T-helper 2 cell treated with Interferon-gamma antibody and Interleukin-4, amounts not matched to agents 5 μg/mL and 100 μg/mL, for 36 hours (primary cell): ENCODE data around the gene WDR7.

Source experiments
- DNase-seq: peaks from one replicate; pipeline ENCODE4 v3.0.0; 2021; ENCODE audit warnings: low spot score
- H3K27ac Mint-ChIP-seq: one replicate; pipeline ENCODE4 v1.8.0; 2021; ENCODE audit warnings: mild to moderate bottlenecking, mixed read lengths
- H3K27me3 Mint-ChIP-seq: one replicate; pipeline ENCODE4 v1.8.0; 2021; ENCODE audit warnings: low read depth, mixed read lengths
- H3K36me3 Mint-ChIP-seq: one replicate; pipeline ENCODE4 v1.8.0; 2021; ENCODE audit warnings: low read depth, mixed read lengths
- H3K4me1 Mint-ChIP-seq: one replicate; pipeline ENCODE4 v1.8.0; 2021; ENCODE audit warnings: low read depth, mixed read lengths
- H3K4me3 Mint-ChIP-seq: one replicate; pipeline ENCODE4 v1.8.0; 2022; ENCODE audit warnings: mild to moderate bottlenecking, moderate library complexity, mixed read lengths
- H3K9me3 Mint-ChIP-seq: one replicate; pipeline ENCODE4 v1.8.0; 2021; ENCODE audit warnings: mixed read lengths

WDR7 gene

GRCh38 chr18:57062844-57063243 lies 411.7 kb downstream of the WDR7 start:
- peaks cover 1% of the 10 kb centered on the region for H3K4me1 Mint-ChIP-seq
- no peaks in the 10 kb centered on the region for H3K36me3 Mint-ChIP-seq
- peaks cover 4% of the 10 kb centered on the region for H3K27me3 Mint-ChIP-seq
- no peak overlapping the region for H3K4me3 Mint-ChIP-seq
- no peaks in the 10 kb centered on the region for H3K9me3 Mint-ChIP-seq
- DNase-seq = no peak
- no peak overlapping the region for H3K27ac Mint-ChIP-seq

DNA sequence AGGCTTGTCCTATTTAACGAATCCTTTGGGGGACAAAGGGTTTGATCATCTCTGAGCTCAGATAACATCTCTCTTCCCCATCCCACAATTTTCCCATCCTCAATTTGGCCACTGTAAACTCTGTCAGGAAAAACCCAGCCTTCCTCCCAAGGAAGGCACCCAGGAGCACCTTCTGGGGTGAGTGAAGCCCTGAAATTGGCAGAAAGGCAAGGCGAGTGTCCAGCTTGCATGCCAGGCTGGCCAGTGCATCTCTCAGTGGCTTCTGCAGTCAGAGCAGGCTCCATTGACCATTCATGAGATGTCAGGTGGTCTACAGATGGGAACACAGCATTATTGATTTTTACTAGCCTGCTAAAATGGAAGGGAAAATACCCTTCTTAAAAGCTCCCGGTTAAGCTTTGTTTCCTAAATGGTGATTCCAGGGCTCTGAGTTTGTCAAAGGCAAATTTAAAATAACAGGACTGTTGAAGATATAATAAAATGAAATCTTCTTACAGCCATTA lies 412.5 kb downstream of the WDR7 start:
- Mint-ChIP-seq H3K4me3 (no peak overlapping the region), H3K4me1 (no peaks in the 10 kb centered on the region), H3K27me3 (no peaks in the 10 kb centered on the region), H3K9me3 (no peaks in the 10 kb centered on the region), H3K36me3 (no peaks in the 10 kb centered on the region), H3K27ac (no peak overlapping the region)
- DNase-seq = no peak

DNA sequence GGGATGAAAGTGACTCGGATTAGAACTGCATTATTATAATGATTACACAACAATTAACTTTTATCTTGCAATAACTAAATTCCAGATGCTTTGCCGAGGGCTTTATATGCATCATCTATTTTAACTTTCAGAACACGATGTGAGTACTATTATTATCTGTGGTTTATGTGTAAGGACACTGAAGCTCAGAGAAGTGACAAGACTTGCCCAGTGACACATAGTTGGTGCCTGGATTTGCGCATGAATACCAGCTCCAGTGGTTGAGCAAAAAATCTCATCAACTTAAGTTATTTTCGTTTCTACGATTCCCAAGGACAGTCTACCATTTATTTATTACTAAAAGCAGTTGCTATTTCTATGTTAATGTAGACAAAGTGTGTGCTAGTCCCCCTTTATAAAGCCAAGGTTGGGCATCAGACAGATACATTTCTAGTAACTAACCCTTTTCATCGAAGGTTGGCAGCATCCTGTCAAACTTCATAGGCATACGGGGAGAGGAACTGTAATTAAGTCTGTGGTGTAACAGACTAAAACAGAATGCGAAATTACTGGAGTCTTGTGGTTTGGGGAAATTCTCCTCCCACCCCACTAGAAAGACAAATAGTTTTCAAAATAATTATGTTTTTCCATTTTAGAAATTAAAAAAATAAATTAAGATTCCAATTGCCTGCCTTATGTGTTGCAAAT lies 422.5 kb downstream of the WDR7 start:
- H3K27ac Mint-ChIP-seq = no peak overlapping the region
- H3K4me1 Mint-ChIP-seq = peaks cover 35% of the 10 kb centered on the region
- no peak for DNase-seq
- peaks cover 9% of the 10 kb centered on the region for H3K27me3 Mint-ChIP-seq
- no peaks in the 10 kb centered on the region for H3K36me3 Mint-ChIP-seq
- no peaks in the 10 kb centered on the region for H3K9me3 Mint-ChIP-seq
- H3K4me3 Mint-ChIP-seq = no peak overlapping the region

- H3K4me3 Mint-ChIP-seq = no peak overlapping the region
- peaks cover 6% of the 10 kb centered on the region for H3K9me3 Mint-ChIP-seq
- no peak for DNase-seq
- peaks cover 9% of the 10 kb centered on the region for H3K27me3 Mint-ChIP-seq
- peaks cover 4% of the 10 kb centered on the region for H3K36me3 Mint-ChIP-seq
- H3K4me1 Mint-ChIP-seq = peaks cover 51% of the 10 kb centered on the region
- no peak overlapping the region for H3K27ac Mint-ChIP-seq
These were observed 424.7 kb downstream of the WDR7 start for GRCh38 chr18:57075716-57076400.

DNA sequence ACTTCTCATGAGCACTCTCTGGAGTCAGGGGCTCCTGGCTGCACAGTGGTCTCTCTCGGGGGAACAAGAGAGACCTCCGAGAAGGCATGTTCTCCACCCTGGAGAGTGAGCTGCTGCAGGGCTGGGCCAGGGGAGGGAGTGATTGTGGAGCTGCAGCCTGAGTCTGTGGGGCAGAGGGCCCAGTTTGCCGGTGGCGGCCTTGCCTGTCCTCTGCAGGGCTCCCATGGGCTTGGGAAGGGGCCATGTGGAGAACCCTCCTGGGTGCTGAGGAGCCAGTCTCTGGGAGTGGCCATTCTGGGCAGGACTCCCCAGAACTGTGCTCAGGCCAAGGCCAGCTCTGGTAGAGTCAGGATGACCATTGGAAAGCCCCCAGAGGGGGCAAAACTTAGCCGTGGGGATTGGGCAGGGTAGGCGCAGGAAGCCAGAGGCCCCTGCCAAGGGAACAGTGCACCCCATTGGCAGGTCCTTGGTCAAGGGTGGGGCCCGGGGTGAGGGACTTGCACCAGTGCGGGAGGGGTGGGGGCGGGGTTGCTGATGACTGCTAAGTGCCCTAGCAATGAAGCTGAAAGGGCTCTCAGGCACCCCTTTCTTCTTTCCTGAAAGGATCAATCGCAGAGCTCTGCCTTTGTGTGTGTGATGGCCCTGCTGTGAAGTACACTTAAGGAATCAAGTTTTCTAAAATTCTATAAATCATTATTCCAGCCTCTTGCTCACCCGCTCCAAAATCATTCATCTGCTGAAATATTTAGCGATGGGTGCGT lies 426.0 kb downstream of the WDR7 start:
- Mint-ChIP-seq H3K36me3 (peaks cover 4% of the 10 kb centered on the region), H3K9me3 (peaks cover 6% of the 10 kb centered on the region), H3K27me3 (peaks cover 6% of the 10 kb centered on the region), H3K4me3 (peak overlapping the region; percentile 66), H3K4me1 (peaks cover 51% of the 10 kb centered on the region), H3K27ac (peak overlapping the region; percentile 76)
- DNase-seq = no peak

DNA sequence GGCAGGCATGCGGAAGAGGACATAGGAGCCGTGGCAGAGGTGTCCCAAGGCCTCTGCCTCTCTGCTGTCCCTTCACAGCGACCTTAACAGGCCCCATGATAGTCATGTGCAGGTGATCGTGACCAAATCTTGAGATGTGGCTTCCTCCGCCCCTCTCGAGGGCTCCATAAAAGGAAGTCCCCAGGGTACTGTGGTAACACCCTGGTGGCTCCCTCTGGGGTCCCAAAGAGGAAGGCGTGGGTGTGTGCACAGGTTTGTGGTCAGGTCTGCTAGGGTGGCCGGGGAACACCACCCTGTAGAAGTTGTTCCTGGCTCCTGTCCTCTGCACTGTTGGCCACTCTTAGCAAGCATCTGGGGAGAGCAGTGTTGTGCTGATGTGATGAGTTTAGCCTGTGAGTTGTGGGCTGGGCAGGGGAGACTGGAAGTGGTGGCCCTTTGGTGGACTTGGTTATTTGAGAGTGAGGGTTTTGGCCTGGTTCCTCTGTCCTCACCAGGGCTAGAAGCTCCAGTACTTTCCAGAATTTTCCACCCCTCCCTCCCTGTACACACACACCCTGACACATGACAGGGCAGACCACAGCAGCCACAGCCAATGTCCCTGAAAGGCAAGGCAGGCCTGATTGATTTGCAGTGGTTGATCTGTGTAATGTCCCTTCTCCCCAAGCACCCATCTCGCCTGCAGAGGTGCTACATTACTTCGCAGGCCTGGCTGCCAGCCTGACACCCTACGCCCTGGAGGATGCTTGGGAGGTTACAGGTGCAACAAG lies 426.8 kb downstream of the WDR7 start:
- Mint-ChIP-seq H3K4me1 (peaks cover 47% of the 10 kb centered on the region), H3K4me3 (peak overlapping the region; percentile 66), H3K27me3 (peaks cover 2% of the 10 kb centered on the region), H3K36me3 (peaks cover 4% of the 10 kb centered on the region), H3K9me3 (peaks cover 13% of the 10 kb centered on the region), H3K27ac (peak overlapping the region; percentile 76)
- DNase-seq = peak; percentile 46

- H3K4me3 Mint-ChIP-seq = no peak overlapping the region
- H3K4me1 Mint-ChIP-seq = peaks cover 45% of the 10 kb centered on the region
- peaks cover 4% of the 10 kb centered on the region for H3K36me3 Mint-ChIP-seq
These were observed 427.5 kb downstream of the WDR7 start for GRCh38 chr18:57078614-57079013.

GRCh38 chr18:57080479-57080878 lies 429.3 kb downstream of the WDR7 start:
- Mint-ChIP-seq H3K27me3 (peaks cover 2% of the 10 kb centered on the region), H3K36me3 (peaks cover 6% of the 10 kb centered on the region), H3K9me3 (peaks cover 31% of the 10 kb centered on the region), H3K4me3 (no peak overlapping the region), H3K4me1 (peaks cover 51% of the 10 kb centered on the region), H3K27ac (no peak overlapping the region)
- DNase-seq = no peak

More at GRCh38 chr18:57078614-57079013, 427.5 kb downstream of the WDR7 start:
- Mint-ChIP-seq H3K27ac (no peak overlapping the region), H3K27me3 (peaks cover 2% of the 10 kb centered on the region), H3K9me3 (peaks cover 19% of the 10 kb centered on the region)
- DNase-seq = no peak

- Mint-ChIP-seq H3K27ac (no peak overlapping the region), H3K4me1 (peaks cover 49% of the 10 kb centered on the region), H3K27me3 (peaks cover 2% of the 10 kb centered on the region), H3K9me3 (peaks cover 31% of the 10 kb centered on the region), H3K4me3 (no peak overlapping the region), H3K36me3 (peaks cover 6% of the 10 kb centered on the region)
- DNase-seq = no peak
These were observed 430.7 kb downstream of the WDR7 start for GRCh38 chr18:57081899-57082298.

- no peak overlapping the region for H3K27ac Mint-ChIP-seq
- no peak overlapping the region for H3K4me3 Mint-ChIP-seq
- peaks cover 6% of the 10 kb centered on the region for H3K36me3 Mint-ChIP-seq
- peaks cover 11% of the 10 kb centered on the region for H3K27me3 Mint-ChIP-seq
- DNase-seq = no peak
- H3K4me1 Mint-ChIP-seq = peaks cover 34% of the 10 kb centered on the region
- peaks cover 31% of the 10 kb centered on the region for H3K9me3 Mint-ChIP-seq
These were observed 432.3 kb downstream of the WDR7 start for GRCh38 chr18:57083485-57083884.

GRCh38 chr18:57084331-57085271 lies 433.4 kb downstream of the WDR7 start:
- H3K27ac Mint-ChIP-seq = peak overlapping the region; percentile 61
- H3K27me3 Mint-ChIP-seq = peaks cover 9% of the 10 kb centered on the region
- H3K4me3 Mint-ChIP-seq = peak overlapping the region; percentile 37

GRCh38 chr18:57085371-57085770 lies 434.2 kb downstream of the WDR7 start:
- Mint-ChIP-seq H3K27ac (no peak overlapping the region), H3K4me3 (no peak overlapping the region), H3K36me3 (peaks cover 4% of the 10 kb centered on the region), H3K9me3 (peaks cover 27% of the 10 kb centered on the region), H3K4me1 (peaks cover 19% of the 10 kb centered on the region), H3K27me3 (peaks cover 12% of the 10 kb centered on the region)
- DNase-seq = no peak

More at GRCh38 chr18:57084331-57085271, 433.4 kb downstream of the WDR7 start:
- Mint-ChIP-seq H3K4me1 (peaks cover 25% of the 10 kb centered on the region), H3K9me3 (peaks cover 31% of the 10 kb centered on the region), H3K36me3 (peaks cover 6% of the 10 kb centered on the region)
- DNase-seq = no peak
